HG03280 (cell line): ENCODE measurements around the gene CEP152.

Source experiments
- ATAC-seq: cut with Tn5 transposase; IDR thresholded peaks from one replicate; pipeline ENCODE4 v1.9.1; 2021; ENCODE audit warnings: mild to moderate bottlenecking, moderate library complexity; ENCODE audit not compliant: unreplicated experiment

CEP152 gene

DNA sequence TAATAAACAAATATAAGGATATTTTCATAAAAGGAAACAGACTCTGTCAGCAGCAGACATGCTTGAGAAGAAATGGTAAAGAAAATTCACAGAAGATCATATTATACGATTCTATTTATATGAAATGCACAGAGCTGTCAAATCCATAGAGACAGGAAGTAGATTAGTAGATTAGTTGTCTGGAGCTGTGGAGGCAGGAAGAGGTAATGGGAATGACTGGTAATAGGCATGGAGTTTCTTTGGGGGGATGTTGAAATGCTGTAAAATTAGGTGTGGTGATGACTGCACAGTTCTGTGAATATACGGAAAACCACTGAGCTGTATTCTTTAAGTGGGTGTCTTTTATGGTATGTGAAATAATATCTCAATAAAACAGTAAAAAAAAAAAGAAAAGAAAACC, 35.3 kb downstream of the CEP152 start:
- ATAC-seq, result no peak

DNA sequence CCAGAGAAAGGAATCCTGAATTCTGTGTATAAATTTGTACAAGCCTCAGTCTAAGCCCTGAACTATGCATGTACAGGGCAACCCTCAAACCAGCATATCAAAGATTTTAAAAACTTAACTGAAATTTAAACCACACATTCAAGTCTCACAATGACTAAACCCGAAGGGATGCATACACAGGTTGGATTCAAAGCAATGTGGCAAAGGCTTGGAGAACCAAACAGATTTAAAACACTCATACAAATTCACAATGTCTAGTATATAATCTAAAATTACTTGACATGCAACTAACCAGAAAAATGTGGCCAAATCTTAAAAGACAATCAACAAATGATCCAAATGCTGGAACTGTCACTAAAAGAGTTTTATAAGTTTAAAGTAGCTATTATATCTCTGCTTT, 36.4 kb downstream of the CEP152 start:
- ATAC-seq, result no peak

DNA sequence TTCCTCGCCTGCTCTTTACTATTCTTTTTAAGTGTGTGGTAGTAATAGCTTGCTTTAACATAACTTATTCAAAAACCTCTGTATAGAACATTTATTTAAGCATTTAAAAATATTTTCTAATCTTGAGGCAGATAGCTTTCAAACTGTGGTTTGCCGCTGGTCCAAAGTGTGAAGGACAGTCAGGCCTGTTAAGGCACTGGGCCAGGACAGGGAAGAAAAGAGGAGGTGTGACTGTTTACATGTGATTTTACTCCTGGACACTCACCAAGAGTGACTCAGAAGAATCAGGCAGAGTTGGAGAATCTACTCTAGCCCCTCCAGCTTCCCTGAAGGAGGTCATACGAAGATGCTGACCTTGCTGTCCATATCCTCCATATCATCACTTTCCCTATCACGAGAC, 44.7 kb downstream of the CEP152 start:
- no peak for ATAC-seq

DNA sequence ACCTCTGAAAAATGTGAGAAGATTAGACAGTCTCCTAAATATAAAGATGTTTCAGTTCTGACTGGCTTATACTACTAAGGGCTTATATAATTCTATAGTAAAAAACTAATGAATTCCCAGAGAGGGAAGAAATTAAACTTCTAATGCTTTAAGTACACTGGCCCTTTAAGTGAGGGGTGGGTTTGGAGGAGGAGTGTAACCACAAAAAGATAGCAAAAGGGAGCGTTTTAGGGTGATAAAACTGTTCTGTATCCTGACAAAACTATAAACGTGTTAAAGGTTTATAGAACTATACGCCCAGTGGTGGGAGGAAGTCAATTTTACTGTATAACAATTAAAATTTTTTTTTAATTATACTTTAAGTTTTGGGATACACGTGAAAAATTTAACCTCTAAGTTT, 45.8 kb downstream of the CEP152 start:
- no peak for ATAC-seq

DNA sequence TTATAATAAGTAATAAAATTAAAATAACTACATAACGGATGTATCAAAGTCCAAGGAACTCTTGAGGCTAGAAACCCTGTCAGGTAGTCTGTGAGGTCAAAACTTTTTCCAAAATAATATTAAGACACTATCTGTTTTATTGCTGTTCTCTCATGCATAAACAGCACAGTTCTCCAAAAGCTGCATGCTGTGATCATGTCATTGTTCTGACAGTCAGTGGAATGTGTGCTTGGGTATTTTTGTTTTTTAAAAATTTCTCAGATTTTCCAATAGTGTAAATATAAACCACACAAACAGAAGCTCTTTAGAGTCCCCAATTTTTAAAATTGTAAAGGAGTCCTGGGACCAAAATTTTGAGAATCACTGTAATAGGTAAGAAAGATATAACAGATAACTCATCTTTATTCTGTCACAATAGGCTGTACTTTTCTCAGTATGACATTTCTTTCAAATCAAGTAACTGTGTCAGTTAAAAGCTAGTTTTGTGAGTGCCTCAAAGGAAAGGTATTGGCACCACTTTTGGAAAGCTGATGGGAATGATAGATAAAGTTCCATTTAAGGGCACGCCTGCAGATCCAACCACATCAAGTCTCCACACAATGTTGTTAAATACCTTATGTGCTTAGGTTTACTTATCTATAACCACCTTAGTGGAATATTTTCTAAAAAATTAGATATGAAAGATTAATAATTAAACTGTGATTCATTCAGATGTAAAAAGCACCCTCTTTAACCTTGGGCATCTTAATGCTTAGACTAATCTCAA, 49.3 kb downstream of the CEP152 start:
- no peak for ATAC-seq

DNA sequence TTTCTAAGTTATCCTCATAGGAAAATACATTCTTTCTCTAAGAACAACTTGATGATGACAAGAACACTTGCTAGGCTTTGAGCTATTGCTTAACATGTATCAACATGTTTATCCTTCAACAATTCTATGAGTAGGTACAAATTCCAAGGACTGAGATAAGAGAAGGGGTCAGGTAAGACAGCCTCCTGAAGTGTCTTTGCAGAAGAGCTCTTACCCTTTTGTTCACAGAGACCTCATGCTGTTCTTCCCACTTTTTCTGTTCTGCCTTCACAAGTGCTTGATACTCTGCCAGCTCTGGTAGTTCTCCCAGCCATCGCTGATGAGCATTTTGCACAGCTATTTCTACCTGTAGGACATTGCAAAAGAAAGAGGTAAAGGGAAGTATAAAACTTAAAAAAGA, 50.9 kb downstream of the CEP152 start:
- no peak for ATAC-seq

DNA sequence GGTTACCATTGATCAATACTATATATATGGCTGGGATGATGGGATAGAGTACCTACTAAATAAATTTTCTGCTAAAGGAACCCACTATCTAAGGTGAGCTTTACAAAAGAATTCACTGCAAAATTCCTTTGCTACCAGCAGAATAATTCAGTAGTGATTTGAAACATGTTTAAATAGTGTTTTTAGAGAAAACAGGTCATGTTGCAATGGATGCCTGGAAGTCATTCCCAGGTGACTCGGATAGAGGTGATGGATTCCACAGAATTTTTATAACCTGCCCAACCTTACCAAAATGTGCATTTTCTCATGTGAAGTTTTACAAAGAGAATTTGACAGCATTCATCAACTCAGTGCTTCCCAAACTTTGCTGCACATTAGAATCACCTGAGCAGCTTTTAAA, 53.2 kb downstream of the CEP152 start:
- ATAC-seq, result no peak

DNA sequence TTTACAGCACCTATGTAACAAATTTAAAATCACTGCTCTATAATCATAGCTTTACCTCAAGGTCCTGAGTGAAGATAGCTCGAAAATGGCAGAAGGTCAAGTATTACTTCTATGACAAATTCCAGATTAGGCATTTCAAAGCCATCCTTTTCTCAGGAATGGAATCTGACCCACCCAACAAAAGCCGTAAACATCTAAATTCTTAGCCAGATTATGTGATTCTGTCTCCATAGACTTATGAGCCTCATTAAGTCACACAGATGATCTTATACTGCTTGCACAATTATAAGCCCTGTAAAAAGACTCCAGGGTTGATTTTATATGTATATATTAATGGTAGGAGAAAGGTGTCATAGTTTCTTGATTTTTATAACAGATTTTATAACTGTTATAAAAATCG, 56.9 kb downstream of the CEP152 start:
- no peak for ATAC-seq

DNA sequence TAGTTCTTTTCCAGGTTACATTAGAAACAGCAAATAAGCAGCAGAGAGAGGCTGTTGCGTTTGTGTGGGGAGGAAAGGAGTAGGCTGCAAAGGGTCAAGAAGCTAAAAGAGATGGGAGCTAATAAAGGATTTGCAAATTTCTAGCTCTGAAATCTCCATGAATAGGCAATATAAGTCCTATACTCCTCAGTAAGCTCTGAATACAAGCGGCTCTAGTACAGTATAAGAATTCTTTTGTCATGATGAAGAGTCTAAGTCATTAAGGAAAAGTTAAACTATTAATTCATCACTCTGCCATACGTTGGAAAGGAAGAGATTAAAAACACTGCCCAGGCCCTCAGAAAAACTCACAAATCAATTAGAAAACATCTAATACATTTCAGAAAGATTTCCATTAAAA, 59.3 kb downstream of the CEP152 start:
- no peak for ATAC-seq

DNA sequence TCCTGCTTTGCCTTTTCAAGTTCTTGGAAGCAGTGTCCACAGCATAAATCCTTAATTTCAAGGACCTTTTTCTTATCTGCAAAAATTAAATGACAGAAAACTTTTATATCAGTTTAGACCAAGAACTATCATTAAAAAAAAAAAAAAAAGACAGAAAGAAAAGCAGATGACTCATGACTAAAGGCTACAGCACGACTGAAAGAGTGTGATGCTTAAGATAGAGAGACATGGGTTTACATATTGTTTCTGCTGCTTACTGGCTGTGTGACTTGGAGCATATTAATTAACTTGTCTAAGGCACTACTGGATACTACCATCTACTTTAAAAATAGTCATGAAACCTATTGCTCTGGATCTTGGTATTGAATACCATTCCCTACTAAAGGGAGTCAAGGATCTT, 62.3 kb downstream of the CEP152 start:
- no peak for ATAC-seq

DNA sequence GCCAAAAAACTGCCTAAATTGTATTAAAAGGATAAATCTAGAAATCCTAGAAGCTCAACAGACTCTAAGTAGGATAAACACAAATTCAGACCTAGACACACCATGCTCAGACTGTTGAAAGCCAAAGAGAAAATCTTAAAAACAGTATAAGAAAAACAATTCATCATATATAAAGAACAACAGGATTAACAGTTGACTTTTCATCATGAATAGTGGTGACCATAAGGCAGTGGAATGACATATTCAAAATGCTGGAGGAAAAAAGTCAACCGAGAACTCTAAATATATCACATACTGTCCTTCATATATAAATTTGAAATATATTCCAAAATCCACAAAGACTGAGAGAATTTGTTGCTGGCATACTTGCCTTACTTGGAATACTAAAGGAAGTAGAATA, 77.3 kb downstream of the CEP152 start:
- ATAC-seq, result no peak

DNA sequence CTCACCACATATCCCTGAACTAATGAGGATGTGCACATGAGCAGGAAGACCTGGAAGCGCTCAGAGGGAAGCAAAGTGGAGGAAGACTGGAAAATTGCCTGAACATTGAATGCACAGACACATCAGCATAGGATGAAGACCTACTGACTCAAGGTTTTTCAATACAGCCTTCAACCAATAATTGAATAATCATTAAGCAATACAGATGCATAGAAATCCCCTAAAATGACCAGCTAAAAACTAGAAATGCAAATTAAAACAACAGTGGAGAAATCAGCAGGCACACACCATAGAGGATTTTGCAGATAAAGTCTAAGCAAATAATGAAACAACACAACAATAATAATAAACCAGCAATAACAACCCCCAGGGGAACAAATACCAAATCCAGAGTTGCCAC, 80.4 kb downstream of the CEP152 start:
- no peak for ATAC-seq

DNA sequence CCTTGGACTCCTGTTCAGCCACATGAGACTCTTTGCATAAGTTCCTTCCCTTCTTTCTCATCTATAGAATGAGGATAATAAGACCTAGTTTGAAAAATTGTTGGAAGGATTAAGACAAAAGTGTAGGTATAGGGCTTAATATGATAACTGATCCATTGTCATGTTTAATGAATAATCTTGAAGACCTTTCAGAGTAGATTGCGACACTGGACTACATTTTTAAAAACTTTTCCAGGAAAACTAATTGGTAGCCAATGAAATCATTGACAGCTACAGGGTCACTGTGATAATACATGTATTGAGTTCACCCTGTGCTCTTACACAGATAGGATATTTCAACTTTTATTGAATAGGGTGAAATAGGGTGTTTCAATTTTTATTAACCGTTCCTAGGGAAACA, 86.9 kb downstream of the CEP152 start:
- no peak for ATAC-seq

DNA sequence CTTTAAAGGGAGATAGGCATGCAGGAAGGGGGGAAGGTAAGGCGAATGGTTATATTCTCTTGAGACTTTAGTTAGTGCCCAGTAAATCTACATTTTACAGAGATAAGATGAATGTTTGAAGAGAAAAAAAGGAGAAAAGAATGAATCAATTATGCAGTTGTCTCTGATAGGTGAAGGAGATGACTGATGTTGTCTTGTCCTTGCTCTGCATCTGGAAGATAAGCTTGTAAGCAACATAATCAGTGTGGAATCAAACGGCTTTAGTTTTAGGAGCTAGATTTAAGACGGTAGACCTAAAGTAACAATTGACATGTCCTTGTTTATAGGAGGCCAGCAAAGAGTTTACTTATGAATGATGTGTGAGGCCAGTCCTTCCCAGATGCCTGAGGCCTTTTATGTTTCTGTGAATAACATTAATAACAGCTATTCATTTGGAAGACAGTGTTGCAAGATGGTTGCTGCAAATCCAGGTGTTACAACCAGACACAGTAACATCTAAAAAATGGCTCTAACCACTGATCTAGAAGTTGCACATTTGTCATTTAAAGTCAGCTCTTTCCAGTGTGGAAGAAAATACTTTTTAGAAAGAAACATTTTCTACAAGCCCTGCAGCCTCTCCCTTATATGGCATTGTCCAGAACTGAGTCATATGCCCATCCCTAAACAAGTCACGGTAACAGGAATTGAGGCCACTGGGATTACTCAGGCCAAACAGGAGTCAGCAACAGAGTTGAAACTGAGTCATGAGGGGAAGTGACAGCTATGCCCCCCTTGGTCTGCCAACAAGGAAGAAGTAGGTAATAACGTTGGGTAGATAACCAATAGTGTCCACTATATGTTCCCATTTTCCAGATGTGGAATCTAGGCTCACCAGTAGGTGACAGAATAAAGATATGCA, 87.9 kb downstream of the CEP152 start:
- no peak for ATAC-seq

DNA sequence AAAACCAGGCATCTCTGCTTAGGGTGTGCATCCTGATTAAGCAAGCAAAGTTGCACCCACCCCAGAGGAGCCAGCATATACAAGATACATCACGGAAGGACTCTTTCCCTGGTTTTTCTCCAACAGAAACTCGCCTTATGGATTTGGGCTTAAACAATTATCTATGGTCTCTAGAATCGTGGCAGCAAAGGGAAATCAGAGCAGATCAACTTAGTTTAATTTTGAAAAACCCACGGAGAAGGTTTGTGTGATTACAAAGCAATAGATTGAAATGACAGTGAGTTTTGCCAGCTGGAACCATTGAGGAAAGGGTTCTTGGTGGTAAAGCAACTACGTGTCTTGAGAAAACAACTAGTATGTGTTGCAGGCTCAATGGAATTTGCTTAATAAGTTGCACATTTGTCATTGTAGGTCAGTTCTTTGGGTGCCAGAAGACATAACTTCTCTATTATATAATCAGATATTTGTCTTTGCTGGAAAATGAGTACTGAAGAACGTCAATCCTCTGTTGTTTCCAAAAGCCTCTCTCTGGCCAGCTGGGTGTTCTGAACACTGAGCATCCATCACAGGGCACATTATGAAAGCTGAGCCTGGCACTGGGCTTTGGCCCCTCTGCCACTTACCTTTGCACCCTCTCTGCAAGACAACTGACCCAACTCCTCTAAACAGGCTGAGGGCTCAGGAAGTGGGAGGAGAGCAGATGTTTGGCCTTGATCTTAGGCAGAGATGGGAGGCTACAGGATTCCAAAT, 89.6 kb downstream of the CEP152 start:
- no peak for ATAC-seq

DNA sequence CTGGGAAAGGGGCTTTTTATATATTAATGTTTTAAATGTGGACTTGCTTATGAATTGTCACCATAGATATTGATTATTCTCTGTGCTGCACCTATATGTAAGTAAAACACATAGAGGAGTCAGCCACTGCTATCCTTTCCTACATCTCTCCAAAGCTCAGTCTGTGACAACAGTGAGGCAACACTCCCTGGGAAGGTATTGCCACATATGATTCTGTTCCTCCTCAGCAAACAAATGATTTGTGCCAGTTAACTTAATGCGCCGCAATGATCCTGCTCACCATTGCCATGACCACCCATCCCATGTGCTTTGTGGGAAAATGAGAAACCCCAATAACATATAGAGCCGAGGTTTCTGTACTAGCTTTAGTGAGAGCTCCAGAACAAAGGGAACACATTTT, 90.2 kb downstream of the CEP152 start:
- no peak for ATAC-seq

DNA sequence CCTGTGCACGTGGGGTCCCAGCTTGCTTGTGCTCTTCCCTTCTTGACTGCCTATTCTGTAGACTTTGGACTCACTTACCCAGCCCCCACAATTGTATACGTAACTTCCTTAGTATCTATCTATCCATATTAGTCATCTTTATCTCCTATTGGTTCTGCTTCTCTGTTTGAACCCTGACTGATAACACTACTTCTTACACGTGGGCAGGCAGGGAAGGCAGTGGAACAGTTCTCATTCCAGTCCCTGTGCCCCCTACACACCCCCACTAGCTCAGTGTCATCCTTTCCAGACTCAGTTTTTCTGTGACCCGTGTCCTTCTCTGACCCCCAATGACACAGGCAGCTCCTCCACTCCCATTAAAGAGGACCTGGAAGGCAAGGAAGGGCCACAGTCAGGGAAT, 91.2 kb downstream of the CEP152 start:
- no peak for ATAC-seq

DNA sequence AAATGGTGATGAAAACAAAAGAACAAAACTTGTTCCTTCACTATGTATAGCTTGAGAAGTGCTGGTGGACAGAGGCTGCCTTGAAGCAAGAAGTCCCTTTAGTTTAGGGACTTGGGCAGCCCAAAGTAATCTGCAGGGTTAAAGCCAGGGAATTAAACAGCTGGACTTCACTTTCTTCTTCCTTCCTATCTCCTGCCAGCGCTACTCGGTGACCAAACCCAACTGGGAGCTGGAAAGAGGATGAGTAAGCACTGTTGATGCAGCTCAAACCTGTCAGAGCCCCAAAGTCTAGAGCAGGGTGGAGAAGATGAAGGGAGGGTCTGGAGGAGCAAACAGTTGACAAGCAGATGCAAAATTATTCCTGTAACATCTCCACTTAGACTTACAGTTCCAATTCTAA, 92.2 kb downstream of the CEP152 start:
- no peak for ATAC-seq

DNA sequence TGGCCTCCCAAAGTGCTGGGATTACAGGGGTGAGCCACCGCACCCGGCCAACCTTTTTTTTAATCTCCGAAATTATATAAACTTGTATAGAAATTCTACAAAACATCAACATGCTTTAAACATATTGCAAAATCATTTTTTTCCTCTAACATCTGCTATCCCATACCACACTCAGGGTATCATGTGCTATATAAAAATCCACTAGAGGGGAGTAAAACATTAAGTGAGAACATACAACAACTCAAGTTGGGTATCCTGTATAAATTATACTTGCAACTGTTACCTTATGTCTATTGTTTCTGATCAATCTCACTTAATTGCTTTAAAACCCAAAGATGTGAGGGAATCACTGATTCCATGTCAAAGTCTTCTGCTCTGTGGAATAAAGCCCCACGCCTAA, 93.4 kb downstream of the CEP152 start:
- no peak for ATAC-seq

DNA sequence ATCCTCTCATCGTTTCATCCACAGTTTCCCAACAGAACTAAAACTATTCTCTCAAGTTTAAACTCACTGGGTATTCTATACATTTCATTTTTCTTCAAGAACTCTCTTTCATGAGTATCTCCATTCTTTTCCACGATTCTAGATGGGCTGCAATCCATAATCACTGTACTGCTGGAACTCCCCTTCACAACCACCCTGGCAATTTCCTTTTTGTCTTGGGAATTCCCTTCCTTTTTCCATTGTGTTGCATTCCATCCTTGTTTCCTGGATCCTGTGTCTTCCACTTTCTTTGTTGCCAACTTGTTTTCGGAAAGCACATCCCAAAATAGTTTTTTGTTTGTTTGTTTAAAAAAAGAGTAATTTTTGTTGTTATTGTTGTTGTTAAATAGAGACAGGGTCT, 98.3 kb downstream of the CEP152 start:
- no peak for ATAC-seq

DNA sequence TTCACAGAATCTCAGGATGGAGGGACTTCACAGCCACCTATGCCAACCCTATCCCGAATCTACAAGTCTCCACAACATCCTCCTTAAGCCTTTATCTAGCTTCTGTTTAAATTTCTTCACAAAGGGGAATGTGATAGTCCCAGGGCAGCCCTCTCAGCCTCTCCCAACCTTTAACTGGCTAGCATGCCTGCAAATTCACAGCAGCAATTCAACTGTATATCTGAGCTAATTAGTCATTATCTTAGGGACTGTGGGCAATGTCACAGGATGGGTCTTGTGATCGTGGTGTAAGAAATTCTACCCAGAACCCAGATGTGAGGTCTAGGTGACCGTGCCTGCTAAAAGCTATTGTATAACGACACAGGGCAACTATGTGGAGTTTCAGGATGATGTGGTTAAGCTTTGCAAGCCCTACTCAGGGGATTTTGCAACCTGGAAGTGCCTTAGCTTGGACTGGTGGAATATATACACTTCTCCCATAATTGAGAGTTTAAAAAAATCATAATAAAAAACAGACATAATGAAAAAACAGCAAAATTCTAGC, 99.8 kb downstream of the CEP152 start:
- ATAC-seq, result no peak
